HepG2 (cell line): ENCODE data around the gene TASOR2. TPM values are rescaled to one million over a fixed set of nuclear protein-coding genes. Genes with fewer than 3 reads are reported as not detected.

Experiments
- ARNT2 ChIP-seq: sonication (generic); formaldehyde crosslinking; IDR thresholded peaks from 2 replicates; pipeline ENCODE4 v1.8.0; 2022; ENCODE audit warnings: mild to moderate bottlenecking, low read depth, missing genetic modification reagents, moderate library complexity
- CEBPB ChIP-seq: IDR thresholded peaks from 2 replicates; pipeline ENCODE4 v1.6.1; 2011; ENCODE audit warnings: low read depth, low read length, improper control_type of control experiment, borderline replicate concordance
- DMAP1 ChIP-seq: IDR thresholded peaks from 2 replicates; pipeline ENCODE4 v1.6.1; 2016
- DNMT3B ChIP-seq: conservative IDR thresholded peaks from 2 replicates; pipeline ENCODE4 v1.6.1; 2016; ENCODE audit warnings: missing biosample characterization, control low read depth
- ELF3 ChIP-seq: IDR thresholded peaks from 2 replicates; pipeline ENCODE4 v1.6.1; 2016; ENCODE audit warnings: missing genetic modification reagents, missing compliant biosample characterization
- HOXA3 ChIP-seq: sonication (generic); formaldehyde crosslinking; IDR thresholded peaks from 2 replicates; pipeline ENCODE4 v1.5.0; 2020; ENCODE audit warnings: missing genetic modification reagents
- JARID2 ChIP-seq: sonication (generic); formaldehyde crosslinking; IDR thresholded peaks from 2 replicates; pipeline ENCODE4 v1.8.1; 2023; ENCODE audit warnings: missing genetic modification reagents, inconsistent platforms; ENCODE audit not compliant: insufficient replicate concordance
- MYPOP ChIP-seq: sonication (generic); formaldehyde crosslinking; IDR thresholded peaks from 2 replicates; pipeline ENCODE4 v1.8.1; 2023; ENCODE audit warnings: mild to moderate bottlenecking, moderate library complexity, missing genetic modification reagents
- NCOA2 ChIP-seq: sonication (generic); formaldehyde crosslinking; IDR thresholded peaks from 2 replicates; pipeline ENCODE4 v1.8.0; 2022; ENCODE audit warnings: inconsistent platforms
- NRL ChIP-seq: sonication (generic); formaldehyde crosslinking; IDR thresholded peaks from 2 replicates; pipeline ENCODE4 v1.5.0; 2020; ENCODE audit warnings: missing genetic modification reagents, mild to moderate bottlenecking, moderate library complexity, borderline replicate concordance
- SNRNP70 ChIP-seq: fragments of 200-400 bp; formaldehyde crosslinking; IDR thresholded peaks from 2 replicates; pipeline ENCODE4 v1.6.1; 2017; ENCODE audit warnings: mild to moderate bottlenecking, low read depth, low read length, moderate library complexity
- TFDP2 ChIP-seq: sonication (generic); formaldehyde crosslinking; IDR thresholded peaks from 2 replicates; pipeline ENCODE4 v1.4.0; 2020; ENCODE audit warnings: missing genetic modification reagents
- THAP9 ChIP-seq: sonication (generic); formaldehyde crosslinking; IDR thresholded peaks from 2 replicates; pipeline ENCODE4; 2020; ENCODE audit warnings: missing genetic modification reagents, mild to moderate bottlenecking, borderline replicate concordance
- YY1 ChIP-seq: IDR thresholded peaks from 2 replicates; pipeline ENCODE4 v1.6.1; 2011; ENCODE audit warnings: low read length, low read depth, moderate library complexity, mild to moderate bottlenecking; ENCODE audit not compliant: insufficient read depth, insufficient replicate concordance
- ZFP36L2 ChIP-seq: sonication (generic); formaldehyde crosslinking; IDR thresholded peaks from 2 replicates; pipeline ENCODE4 v1.4.0; 2020; ENCODE audit warnings: missing genetic modification reagents
- ZFP62 ChIP-seq: sonication (generic); formaldehyde crosslinking; IDR thresholded peaks from 2 replicates; pipeline ENCODE4 v1.4.0; 2020; ENCODE audit warnings: missing genetic modification reagents
- ZFY ChIP-seq: sonication (generic); formaldehyde crosslinking; IDR thresholded peaks from 2 replicates; pipeline ENCODE4 v1.4.0; 2020; ENCODE audit warnings: missing genetic modification reagents
- ZNF703 ChIP-seq: sonication (generic); formaldehyde crosslinking; IDR thresholded peaks from 2 replicates; pipeline ENCODE4 v1.5.1; 2020; ENCODE audit warnings: missing genetic modification reagents, mild to moderate bottlenecking, moderate library complexity, borderline replicate concordance
- ZNF747 ChIP-seq: sonication (generic); formaldehyde crosslinking; IDR thresholded peaks from 2 replicates; pipeline ENCODE4 v1.8.1; 2023; ENCODE audit warnings: missing genetic modification reagents, mild to moderate bottlenecking, borderline replicate concordance
- ZNF891 ChIP-seq: sonication (generic); formaldehyde crosslinking; IDR thresholded peaks from 2 replicates; pipeline ENCODE4 v1.5.0; 2020; ENCODE audit warnings: mild to moderate bottlenecking, missing genetic modification reagents
- ZSCAN12 ChIP-seq: sonication (generic); formaldehyde crosslinking; IDR thresholded peaks from 2 replicates; pipeline ENCODE4 v1.9.0; 2021; ENCODE audit warnings: mild to moderate bottlenecking, missing genetic modification reagents
- ZXDC ChIP-seq: sonication (generic); formaldehyde crosslinking; IDR thresholded peaks from 2 replicates; pipeline ENCODE4 v1.5.0; 2020; ENCODE audit warnings: mild to moderate bottlenecking, missing genetic modification reagents
- polyA plus RNA-seq, 8 experiments: library from polyadenylated mRNA; depleted of rRNA in 3 of 8; stranded (reverse) in 7 of 8; unstranded in 1 of 8; fragments of >200 nt; fragmentation: Illumina TruSeq in 4 of 8; extraction: Trizol in 4 of 8; gene quantifications; 2 replicates each; pipeline versions ENCODE4 v1.2.1 to v1.2.3, GENCODE V29; 2011 to 2016; ENCODE audit warnings: low read depth in 4 of 8, missing spikeins in 1 of 8, mixed read lengths in 1 of 8; ENCODE audit not compliant: insufficient read depth in 1 of 8
- total RNA-seq, 5 experiments: library from RNA; depleted of rRNA; stranded (reverse); fragments of >200 nt; fragmentation: Illumina TruSeq; extraction: Trizol; gene quantifications; 2 replicates each; pipeline ENCODE4 v1.2.3, GENCODE V29; 2016; ENCODE audit warnings: low read depth in 1 of 5

The TASOR2 gene
- total and polyA plus RNA-seq, 2 of the 13 experiments (the other 11 are each of a cell fraction or from before 2014, with no cell fraction given), result 24.2 to 55.3 TPM

- TF ChIP-seq ZXDC (CRISPR knock-in tag), result no peak
- TF ChIP-seq ZFP62 (CRISPR knock-in tag), result no peak
- TF ChIP-seq ZNF747 (CRISPR knock-in tag), result no peak
- no peak for TF ChIP-seq SNRNP70
- peak; percentile 63 for TF ChIP-seq DMAP1 (CRISPR knock-in tag)
- TF ChIP-seq ZSCAN12 (CRISPR knock-in tag), result peak; percentile 62; the same call in 1 of the 2 replicates
- peak; percentile 80 for TF ChIP-seq HOXA3 (CRISPR knock-in tag)
- peak; percentile 41; the same call in 1 of the 2 replicates for TF ChIP-seq ARNT2 (CRISPR knock-in tag)
- TF ChIP-seq NCOA2 (CRISPR knock-in tag), result no peak
- peak; percentile 34 for TF ChIP-seq MYPOP (CRISPR knock-in tag)
- TF ChIP-seq YY1, result peak; percentile 53
- 0 out of 2 replicates have a peak, but pooled peaks have one; percentile 35 for TF ChIP-seq NRL (CRISPR knock-in tag)
- TF ChIP-seq ZNF891 (CRISPR knock-in tag), result peak; percentile 69; the same call in 1 of the 2 replicates
- TF ChIP-seq CEBPB, result peak; percentile 85
- TF ChIP-seq ZFP36L2 (CRISPR knock-in tag), result no peak
- TF ChIP-seq JARID2, result no peak
- TF ChIP-seq ZFY, result peak; percentile 87
- no peak for TF ChIP-seq ZNF703 (CRISPR knock-in tag)
- no peak for TF ChIP-seq DNMT3B (CRISPR knock-in tag)
- no peak for TF ChIP-seq ELF3 (CRISPR knock-in tag)
- TF ChIP-seq THAP9 (CRISPR knock-in tag), result no peak
- peak; percentile 62 for TF ChIP-seq TFDP2 (CRISPR knock-in tag)
Measured at GRCh38 chr10:5666008-5666840, 18.4 kb upstream of the TASOR2 start, which contains the start of gene ASB13 (continued).
